CD14-positive monocyte (primary cell): ENCODE data around the gene LAMA4. TPM values are rescaled to one million over a fixed set of nuclear protein-coding genes. Genes with fewer than 3 reads are reported as not detected.

ENCODE experiments used
- DNase-seq, 3 donors: peaks; one replicate each; pipeline ENCODE4 v3.0.0-alpha.2; 2011 to 2022
- H2AFZ ChIP-seq: 2 replicates; pipeline ENCODE4 v1.6.0; 2012; ENCODE audit warnings: mild to moderate bottlenecking, low read depth, low read length, inconsistent platforms; ENCODE audit not compliant: insufficient read depth, poor library complexity, severe bottlenecking
- H3K27ac ChIP-seq, 2 donors: 1 replicate in 1 of 2; 2 replicates in 1 of 2; pipeline ENCODE4 v1.5.1; 2012 to 2013; ENCODE audit warnings: low read length in 2 of 2, control low read depth in 1 of 2, inconsistent platforms in 1 of 2, low read depth in 1 of 2, mild to moderate bottlenecking in 1 of 2
- H3K27me3 ChIP-seq, 2 donors: one replicate each; pipeline versions ENCODE4 v1.6.0 to v1.6.1; 2011 to 2013; ENCODE audit warnings: low read length in 2 of 2; ENCODE audit not compliant: control insufficient read depth in 2 of 2, insufficient read depth in 2 of 2
- H3K36me3 ChIP-seq, 2 donors: replicated peaks in 1 of 2; 1 replicate in 1 of 2; 2 replicates in 1 of 2; pipeline versions ENCODE4 v1.5.1 to v1.6.1; 2012 to 2013; ENCODE audit warnings: low read length in 2 of 2, control low read depth in 1 of 2, inconsistent platforms in 1 of 2, mild to moderate bottlenecking in 1 of 2; ENCODE audit not compliant: insufficient read depth in 2 of 2, control insufficient read depth in 1 of 2
- H3K4me1 ChIP-seq, 2 donors: 1 replicate in 1 of 2; 2 replicates in 1 of 2; pipeline versions ENCODE4 v1.5.1 to v1.6.1; 2012 to 2013; ENCODE audit warnings: low read length in 2 of 2, control low read depth in 1 of 2, inconsistent platforms in 1 of 2, mild to moderate bottlenecking in 1 of 2, moderate library complexity in 1 of 2; ENCODE audit not compliant: insufficient read depth in 2 of 2, control insufficient read depth in 1 of 2
- H3K4me2 ChIP-seq: replicated peaks from 2 replicates; pipeline ENCODE3; 2012; ENCODE audit warnings: low read length, moderate library complexity, mild to moderate bottlenecking; ENCODE audit not compliant: poor library complexity, severe bottlenecking; ENCODE audit errors: extremely low read depth
- H3K4me3 ChIP-seq, 3 experiments: fragments of 200-600 bp in 1 of 3; sonication (generic) in 1 of 3; replicated peaks in 1 of 3; 1 replicate in 2 of 3; 2 replicates in 1 of 3; pipeline ENCODE4 v1.5.1; 2011 to 2013; ENCODE audit warnings: low read length in 3 of 3, mild to moderate bottlenecking in 3 of 3, control low read depth in 2 of 3, low read depth in 2 of 3, inconsistent platforms in 1 of 3, moderate library complexity in 1 of 3
- H3K79me2 ChIP-seq: 2 replicates; pipeline ENCODE4 v1.6.0; 2012; ENCODE audit warnings: mild to moderate bottlenecking, control low read depth, inconsistent platforms, low read length, moderate library complexity; ENCODE audit not compliant: insufficient read depth
- H3K9ac ChIP-seq: 2 replicates; pipeline ENCODE4 v1.6.0; 2017; ENCODE audit warnings: low read length, mild to moderate bottlenecking; ENCODE audit not compliant: insufficient read depth, poor library complexity, severe bottlenecking
- H3K9me3 ChIP-seq, 2 donors: replicated peaks in 1 of 2; 1 replicate in 1 of 2; 2 replicates in 1 of 2; pipeline versions ENCODE4 v1.5.1 to v1.6.1; 2012 to 2013; ENCODE audit warnings: low read length in 2 of 2, control low read depth in 1 of 2; ENCODE audit not compliant: control insufficient read depth in 1 of 2, insufficient read depth in 1 of 2
- H4K20me1 ChIP-seq: 2 replicates; pipeline ENCODE4 v1.6.0; 2012; ENCODE audit warnings: mild to moderate bottlenecking, low read length, control low read depth, moderate library complexity; ENCODE audit not compliant: insufficient read depth
- H3K27ac Mint-ChIP-seq, 7 donors: one replicate each; pipeline ENCODE4 v1.8.0; 2020; ENCODE audit warnings: mild to moderate bottlenecking in 7 of 7, mixed read lengths in 7 of 7, moderate library complexity in 6 of 7, inconsistent platforms in 2 of 7
- H3K27me3 Mint-ChIP-seq, 3 donors: one replicate each; pipeline ENCODE4 v1.8.0; 2021 to 2022; ENCODE audit warnings: low read depth in 3 of 3, mild to moderate bottlenecking in 3 of 3, mixed read lengths in 3 of 3, moderate library complexity in 3 of 3, inconsistent platforms in 1 of 3
- H3K36me3 Mint-ChIP-seq, 2 donors: one replicate each; pipeline ENCODE4 v1.8.0; 2020; ENCODE audit warnings: mixed read lengths in 2 of 2, inconsistent platforms in 1 of 2, mild to moderate bottlenecking in 1 of 2
- H3K4me1 Mint-ChIP-seq: one replicate; pipeline ENCODE4 v1.8.0; 2020; ENCODE audit warnings: mild to moderate bottlenecking, mixed read lengths
- H3K4me3 Mint-ChIP-seq, 2 donors: one replicate each; pipeline ENCODE4 v1.8.0; 2020; ENCODE audit warnings: mild to moderate bottlenecking in 2 of 2, mixed read lengths in 2 of 2, moderate library complexity in 1 of 2
- H3K9me3 Mint-ChIP-seq, 7 donors: one replicate each; pipeline ENCODE4 v1.8.0; 2020 to 2022; ENCODE audit warnings: mixed read lengths in 7 of 7, mild to moderate bottlenecking in 6 of 7, moderate library complexity in 6 of 7, inconsistent platforms in 2 of 7
- WGBS: methylation state at CpG from one replicate; pipeline ENCODE4 v1.1.5; 2013; ENCODE audit warnings: missing lambda C conversion rate; ENCODE audit not compliant: insufficient coverage; 5-methylcytosine and 5-hydroxymethylcytosine counted together
- intact Hi-C, 2 donors: fragments of 100-400 bp; cut with micrococcal nuclease; formaldehyde crosslinking; loops; one replicate each; pipeline versions ENCODE4 v1.15.0 to v1.15.1; 2023
- polyA plus RNA-seq, 3 donors: library from polyadenylated mRNA; depleted of rRNA in 1 of 3; unstranded in 2 of 3; stranded (reverse) in 1 of 3; fragments of 300-500 nt in 2 of 3; fragments of >200 nt in 1 of 3; fragmentation: Illumina TruSeq in 2 of 3; gene quantifications; 1 replicate in 2 of 3; 2 replicates in 1 of 3; pipeline ENCODE4 v1.2.3, GENCODE V29; 2012 to 2021
- TF ChIP-seq, protein P1 (sequence below): fragments of 200-600 bp; IDR thresholded peaks from one replicate; pipeline ENCODE4 v1.8.0; 2022; ENCODE audit warnings: antibody characterized with exemption, mild to moderate bottlenecking

Gene LAMA4
- polyA plus RNA-seq, 3 donors = not detected

DNA sequence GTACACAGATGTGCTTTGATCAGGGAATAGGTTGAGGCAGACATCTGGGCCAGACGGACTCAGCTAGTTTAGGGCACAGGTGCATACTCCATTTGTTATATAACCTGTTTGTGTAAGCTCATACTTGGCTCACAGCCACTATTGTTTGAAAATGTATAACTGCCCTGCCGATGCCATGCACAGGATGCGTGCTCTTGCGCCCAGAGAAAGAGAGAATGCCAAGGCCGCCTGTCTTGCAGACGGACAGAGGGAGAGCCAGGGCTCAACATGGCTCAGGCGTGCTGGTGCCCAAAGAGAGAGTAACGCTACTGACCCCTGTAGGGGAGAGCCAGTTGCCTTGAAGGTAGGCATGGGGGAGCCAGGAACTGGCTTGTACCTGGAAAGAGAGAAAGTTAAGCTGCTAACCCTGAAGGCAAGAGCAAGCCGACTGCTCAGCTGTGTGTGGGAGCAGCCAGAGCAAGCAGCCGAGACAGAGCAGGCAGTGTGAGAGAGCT is 109.2 kb downstream of the LAMA4 start:
- no peaks in the 10 kb centered on the region for H3K36me3 Mint-ChIP-seq
- peaks cover 0 to 5% (median 1%) of the 10 kb centered on the region in 3 donors for H3K27me3 Mint-ChIP-seq
- no peak overlapping the region for H3K4me3 Mint-ChIP-seq
- TF ChIP-seq, protein P1, sequence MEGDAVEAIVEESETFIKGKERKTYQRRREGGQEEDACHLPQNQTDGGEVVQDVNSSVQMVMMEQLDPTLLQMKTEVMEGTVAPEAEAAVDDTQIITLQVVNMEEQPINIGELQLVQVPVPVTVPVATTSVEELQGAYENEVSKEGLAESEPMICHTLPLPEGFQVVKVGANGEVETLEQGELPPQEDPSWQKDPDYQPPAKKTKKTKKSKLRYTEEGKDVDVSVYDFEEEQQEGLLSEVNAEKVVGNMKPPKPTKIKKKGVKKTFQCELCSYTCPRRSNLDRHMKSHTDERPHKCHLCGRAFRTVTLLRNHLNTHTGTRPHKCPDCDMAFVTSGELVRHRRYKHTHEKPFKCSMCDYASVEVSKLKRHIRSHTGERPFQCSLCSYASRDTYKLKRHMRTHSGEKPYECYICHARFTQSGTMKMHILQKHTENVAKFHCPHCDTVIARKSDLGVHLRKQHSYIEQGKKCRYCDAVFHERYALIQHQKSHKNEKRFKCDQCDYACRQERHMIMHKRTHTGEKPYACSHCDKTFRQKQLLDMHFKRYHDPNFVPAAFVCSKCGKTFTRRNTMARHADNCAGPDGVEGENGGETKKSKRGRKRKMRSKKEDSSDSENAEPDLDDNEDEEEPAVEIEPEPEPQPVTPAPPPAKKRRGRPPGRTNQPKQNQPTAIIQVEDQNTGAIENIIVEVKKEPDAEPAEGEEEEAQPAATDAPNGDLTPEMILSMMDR = no peak
- no peak overlapping the region for H2AFZ ChIP-seq
- H3K4me1 ChIP-seq = no peaks in the 10 kb centered on the region
- H3K9me3 Mint-ChIP-seq = no peaks in the 10 kb centered on the region
- H3K27me3 ChIP-seq = no peaks in the 10 kb centered on the region
- DNase-seq = no peak
- H3K9me3 ChIP-seq = no peaks in the 10 kb centered on the region
- H3K4me2 ChIP-seq = no peak overlapping the region
- H3K4me3 ChIP-seq = no peak overlapping the region
- peak overlapping the region in 1 of 7 donors; percentile 72 for H3K27ac Mint-ChIP-seq
- intact Hi-C loops = no loop called here
- no peaks in the 10 kb centered on the region for H4K20me1 ChIP-seq
- H3K36me3 ChIP-seq = no peaks in the 10 kb centered on the region
- no peak overlapping the region for H3K9ac ChIP-seq
- H3K79me2 ChIP-seq = no peaks in the 10 kb centered on the region
- 98% methylated on average over 8 of the region's 10 CpGs for WGBS
- H3K27ac ChIP-seq = no peak overlapping the region
- no peaks in the 10 kb centered on the region for H3K4me1 Mint-ChIP-seq

DNA sequence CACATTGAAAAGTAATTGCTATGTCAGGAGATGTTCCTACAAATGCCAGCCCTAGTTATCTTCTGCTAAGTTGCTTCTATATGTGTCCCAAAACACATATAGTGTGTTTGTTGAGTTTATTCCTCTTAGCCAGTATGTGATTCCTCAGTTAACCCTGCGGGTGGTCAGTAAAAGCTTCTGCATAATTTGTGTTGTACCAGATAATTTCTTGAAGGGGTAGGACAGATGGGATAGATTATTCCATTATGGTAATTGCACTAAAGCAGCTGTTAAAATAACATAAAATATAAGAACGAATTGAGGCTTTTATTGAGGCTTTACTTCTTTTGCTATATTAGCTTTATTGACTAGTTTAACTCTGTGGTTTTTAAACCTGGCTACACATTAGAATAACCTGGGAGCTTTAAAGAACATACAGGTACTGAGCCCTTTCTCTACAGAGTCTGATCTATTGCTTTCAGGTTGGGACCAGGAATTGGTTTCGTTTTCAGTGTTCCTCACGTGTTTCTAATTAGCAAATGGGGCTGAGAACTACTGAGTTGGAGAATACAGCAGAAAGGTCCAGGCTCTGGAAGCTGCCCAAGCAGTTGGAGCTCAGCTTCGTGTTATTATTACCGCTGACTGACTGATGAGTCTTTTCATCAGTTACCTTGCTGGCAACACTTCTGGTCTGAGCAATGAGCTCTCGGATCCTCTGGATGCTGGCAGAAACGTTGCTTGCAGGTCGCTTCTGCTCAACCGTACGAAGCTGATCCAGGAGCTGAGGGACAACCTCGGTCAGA is 110.0 kb downstream of the LAMA4 start:
- Histone ChIP-seq H3K9me3 (no peaks in the 10 kb centered on the region), H3K9ac (no peak overlapping the region), H4K20me1 (no peaks in the 10 kb centered on the region), H3K36me3 (no peaks in the 10 kb centered on the region), H3K27me3 (no peaks in the 10 kb centered on the region), H3K4me1 (no peaks in the 10 kb centered on the region), H3K4me3 (no peak overlapping the region), H3K79me2 (no peaks in the 10 kb centered on the region), H3K27ac (no peak overlapping the region), H3K4me2 (no peak overlapping the region), H2AFZ (no peak overlapping the region)
- intact Hi-C loops = no loop called here
- 98% methylated on average over 3 of the region's 12 CpGs for WGBS
- Mint-ChIP-seq H3K9me3 (no peaks in the 10 kb centered on the region), H3K27ac (no peak overlapping the region), H3K27me3 (peaks cover 0 to 5% (median under 1%) of the 10 kb centered on the region in 3 donors), H3K4me1 (peaks cover 4% of the 10 kb centered on the region), H3K4me3 (no peak overlapping the region), H3K36me3 (no peaks in the 10 kb centered on the region)
- TF ChIP-seq, protein P1 = no peak
- DNase-seq = no peak
